Mucosa of descending colon (tissue), 3 donors: ENCODE measurements around the gene GREB1. TPM values are rescaled to one million over a fixed set of nuclear protein-coding genes. Genes with fewer than 3 reads are reported as not detected.

Experiments used
- ATAC-seq: fragments of 200-7000 bp; cut with Tn5 transposase; one replicate; pipeline ENCODE4 v1.9.1; 2020; ENCODE audit warnings: mild to moderate bottlenecking, moderate library complexity
- DNase-seq, 3 donors: peaks; one replicate each; pipeline ENCODE4 v3.0.0-alpha.2; 2020
- H3K36me3 ChIP-seq: fragments of 200-600 bp; one replicate; pipeline ENCODE4 v1.8.0; 2021; ENCODE audit warnings: low read depth, mild to moderate bottlenecking
- H3K4me1 ChIP-seq: fragments of 200-600 bp; one replicate; pipeline ENCODE4 v1.8.0; 2021; ENCODE audit warnings: low read depth, mild to moderate bottlenecking
- H3K4me3 ChIP-seq: fragments of 200-600 bp; one replicate; pipeline ENCODE4 v1.8.0; 2021; ENCODE audit warnings: mild to moderate bottlenecking
- H3K9me3 ChIP-seq: fragments of 200-600 bp; one replicate; pipeline ENCODE4 v1.8.0; 2021; ENCODE audit warnings: mild to moderate bottlenecking
- CTCF ChIP-seq: fragments of 200-600 bp; IDR thresholded peaks from one replicate; pipeline ENCODE4 v1.8.0; 2022; ENCODE audit warnings: antibody characterized with exemption, mild to moderate bottlenecking
- intact Hi-C, 2 donors: fragments of 100-400 bp; cut with DNase I in 1 of 2; cut with micrococcal nuclease in 1 of 2; formaldehyde crosslinking; loops; one replicate each; pipeline versions ENCODE4 v1.11.0 to v1.11.1; 2022; cut with DNase I, micrococcal nuclease
- total RNA-seq, 3 donors: library from RNA; stranded (reverse); fragmentation: NEBNext Ultra II Directional in 2 of 3; extraction: Animal tissue kit (Norgen Biotek cat#: 25700) in 2 of 3; gene quantifications; one replicate each; pipeline versions ENCODE4 v1.2.1 to v1.2.4, GENCODE V29; 2021 to 2023
- donor health status: DM: no; HTN: no; CAD: no; lungs with moderate emphysema.
- donor health status: DM: no; HTN: no; CAD: no.
- donor health status: DM: no; HTN: yes; CAD: no.

The GREB1 gene
- total RNA-seq, 3 donors from 2014 or later, result 1.4 to 2.5 (median 1.6) TPM

DNA sequence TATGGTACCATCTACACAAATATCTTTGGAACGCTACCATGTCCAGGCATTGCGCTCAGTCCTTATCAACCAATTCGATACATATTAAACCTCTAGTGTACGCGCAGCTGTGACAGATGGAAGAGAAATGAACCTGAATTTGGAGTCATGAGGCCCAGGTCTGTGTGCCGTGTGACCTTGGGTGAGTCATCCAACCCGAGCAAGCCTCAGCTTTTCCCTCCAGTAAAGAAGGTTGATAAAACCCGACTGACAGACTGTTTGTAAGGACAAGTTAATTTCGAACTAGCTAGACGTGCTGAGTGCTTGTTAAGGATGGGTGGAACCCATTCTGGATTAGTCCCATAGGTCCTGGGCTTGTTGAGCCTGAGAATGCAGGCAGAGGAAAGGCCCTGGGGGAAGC is 28.2 kb downstream of the GREB1 start:
- intact Hi-C loops, result no loop called here
- Histone ChIP-seq H3K9me3 (no peaks in the 10 kb centered on the region), H3K4me3 (no peak overlapping the region), H3K36me3 (no peaks in the 10 kb centered on the region), H3K4me1 (no peaks in the 10 kb centered on the region)
- ATAC-seq (no peak), DNase-seq (no peak)
- TF ChIP-seq CTCF, result no peak

GRCh38 chr2:11562476-11562875 is 28.6 kb downstream of the GREB1 start:
- Histone ChIP-seq H3K9me3 (no peaks in the 10 kb centered on the region), H3K4me1 (no peaks in the 10 kb centered on the region), H3K4me3 (no peak overlapping the region), H3K36me3 (no peaks in the 10 kb centered on the region)
- no peak for DNase-seq
- no peak for ATAC-seq
- no peak for TF ChIP-seq CTCF
- intact Hi-C loops, result no loop called here

GRCh38 chr2:11563784-11564666 is 30.2 kb downstream of the GREB1 start:
- no peak for DNase-seq
- no peak for ATAC-seq

DNA sequence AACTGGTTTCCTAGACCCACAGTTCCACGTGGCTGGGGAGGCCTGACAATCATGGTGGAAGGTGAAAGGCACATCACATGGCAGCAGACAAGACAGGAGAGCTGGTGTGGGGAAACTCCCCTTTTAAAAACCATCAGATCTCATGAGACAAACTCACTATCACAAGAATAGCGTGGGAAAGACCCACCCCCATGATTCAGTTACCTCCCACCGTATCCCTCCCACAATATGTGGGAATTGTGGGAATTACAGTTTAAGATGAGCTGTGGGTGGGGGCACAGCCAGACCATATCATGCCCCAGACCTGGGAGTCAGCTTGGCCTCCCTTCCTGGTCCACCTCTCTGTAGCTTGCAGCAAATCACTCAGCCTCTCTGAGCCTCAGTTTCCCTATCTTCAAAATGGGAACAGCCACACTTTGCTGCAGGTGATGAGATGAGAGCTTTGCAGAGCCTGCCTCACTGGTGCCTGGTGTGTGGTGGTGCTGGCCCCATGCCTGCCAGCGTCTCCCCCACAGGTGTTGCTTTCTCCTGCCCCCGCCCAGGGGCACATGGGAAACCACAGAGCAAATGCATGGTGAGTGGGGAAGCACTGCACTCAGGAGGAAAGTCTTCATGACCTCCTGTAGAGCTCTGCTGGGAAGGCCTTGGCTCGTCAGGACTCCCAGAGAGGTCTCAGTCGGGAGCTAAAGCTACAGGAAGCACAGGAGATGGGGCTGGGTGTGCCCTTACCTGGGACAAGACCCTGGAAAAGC is 31.1 kb downstream of the GREB1 start:
- Histone ChIP-seq H3K4me1 (no peaks in the 10 kb centered on the region), H3K4me3 (no peak overlapping the region), H3K9me3 (no peaks in the 10 kb centered on the region), H3K36me3 (no peaks in the 10 kb centered on the region)
- intact Hi-C loops, result no loop called here
- no peak for TF ChIP-seq CTCF
- DNase-seq (no peak), ATAC-seq (no peak)

More at GRCh38 chr2:11563784-11564666, 30.2 kb downstream of the GREB1 start:
- no peaks in the 10 kb centered on the region for H3K4me1 ChIP-seq
- intact Hi-C loops, result no loop called here
- TF ChIP-seq CTCF, result no peak
- H3K9me3 ChIP-seq, result no peaks in the 10 kb centered on the region
- H3K4me3 ChIP-seq, result no peak overlapping the region
- no peaks in the 10 kb centered on the region for H3K36me3 ChIP-seq

- Histone ChIP-seq H3K36me3 (no peaks in the 10 kb centered on the region), H3K4me3 (no peak overlapping the region), H3K9me3 (no peaks in the 10 kb centered on the region), H3K4me1 (no peaks in the 10 kb centered on the region)
- DNase-seq, result no peak
- intact Hi-C loops, result no loop called here
- no peak for TF ChIP-seq CTCF
- ATAC-seq, result no peak
These were observed 32.5 kb downstream of the GREB1 start for GRCh38 chr2:11566383-11566782.
